ENCODE results near the gene C17orf75.

Gene C17orf75

GRCh38 chr17:32279891-32280716 lies 61.9 kb downstream of the C17orf75 start:
- H3K4me3 ChIP-seq (IDR thresholded peaks at IDR 0.05; ENCODE audit: insufficient read depth, low read depth, low read length), result no peak overlapping the region
- no peaks in the 10 kb centered on the region for H4K20me1 ChIP-seq (ENCODE audit: insufficient read depth)
- H3K27me3 ChIP-seq (ENCODE audit: insufficient read depth, low read depth), result no peaks in the 10 kb centered on the region; the same call in 1 of the 2 replicates
- H3K27ac ChIP-seq, result no peak overlapping the region
- no peaks in the 10 kb centered on the region for H3K4me1 ChIP-seq (ENCODE audit: low read depth, poor library complexity, severe bottlenecking)
- TF ChIP-seq, protein P1, sequence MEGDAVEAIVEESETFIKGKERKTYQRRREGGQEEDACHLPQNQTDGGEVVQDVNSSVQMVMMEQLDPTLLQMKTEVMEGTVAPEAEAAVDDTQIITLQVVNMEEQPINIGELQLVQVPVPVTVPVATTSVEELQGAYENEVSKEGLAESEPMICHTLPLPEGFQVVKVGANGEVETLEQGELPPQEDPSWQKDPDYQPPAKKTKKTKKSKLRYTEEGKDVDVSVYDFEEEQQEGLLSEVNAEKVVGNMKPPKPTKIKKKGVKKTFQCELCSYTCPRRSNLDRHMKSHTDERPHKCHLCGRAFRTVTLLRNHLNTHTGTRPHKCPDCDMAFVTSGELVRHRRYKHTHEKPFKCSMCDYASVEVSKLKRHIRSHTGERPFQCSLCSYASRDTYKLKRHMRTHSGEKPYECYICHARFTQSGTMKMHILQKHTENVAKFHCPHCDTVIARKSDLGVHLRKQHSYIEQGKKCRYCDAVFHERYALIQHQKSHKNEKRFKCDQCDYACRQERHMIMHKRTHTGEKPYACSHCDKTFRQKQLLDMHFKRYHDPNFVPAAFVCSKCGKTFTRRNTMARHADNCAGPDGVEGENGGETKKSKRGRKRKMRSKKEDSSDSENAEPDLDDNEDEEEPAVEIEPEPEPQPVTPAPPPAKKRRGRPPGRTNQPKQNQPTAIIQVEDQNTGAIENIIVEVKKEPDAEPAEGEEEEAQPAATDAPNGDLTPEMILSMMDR (conservative IDR thresholded peaks at IDR 0.05; ENCODE audit: low read depth, low read length), result no peak
- H3K9ac ChIP-seq, result no peak overlapping the region
- no peak overlapping the region for H2AFZ ChIP-seq (ENCODE audit: low read depth)
- no peaks in the 10 kb centered on the region for H3K79me2 ChIP-seq (ENCODE audit: insufficient read depth, low read depth)
- no peaks in the 10 kb centered on the region for H3K36me3 ChIP-seq (ENCODE audit: insufficient read depth)
- no peak overlapping the region for H3K4me2 ChIP-seq

DNA sequence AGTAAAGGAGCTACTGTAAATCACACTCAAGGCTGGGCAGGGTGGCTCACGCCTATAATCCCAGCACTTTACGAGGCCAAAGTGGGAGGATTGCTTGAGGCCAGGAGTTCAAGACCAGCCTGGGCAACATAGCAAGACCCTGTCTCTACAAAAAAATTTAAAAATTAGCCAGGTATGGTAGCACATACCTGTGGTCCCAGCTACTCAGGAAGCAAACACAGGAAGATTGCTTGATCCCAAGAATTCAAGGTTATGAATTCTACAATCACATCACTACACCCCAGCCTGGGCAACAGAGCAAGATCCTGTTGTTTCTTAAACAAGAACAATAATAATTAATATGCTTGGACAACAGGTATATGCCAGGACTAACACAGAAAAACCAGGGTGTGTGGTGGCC lies 63.2 kb downstream of the C17orf75 start:
- no peak overlapping the region for H2AFZ ChIP-seq (ENCODE audit: low read depth)
- no peaks in the 10 kb centered on the region for H3K36me3 ChIP-seq (ENCODE audit: insufficient read depth)
- no peak overlapping the region for H3K4me2 ChIP-seq
- no peaks in the 10 kb centered on the region for H3K27me3 ChIP-seq (ENCODE audit: insufficient read depth, low read depth)
- H4K20me1 ChIP-seq (ENCODE audit: insufficient read depth), result no peaks in the 10 kb centered on the region
- no peaks in the 10 kb centered on the region for H3K79me2 ChIP-seq (ENCODE audit: insufficient read depth, low read depth)
- no peak overlapping the region for H3K27ac ChIP-seq
- H3K9ac ChIP-seq, result no peak overlapping the region
- H3K4me3 ChIP-seq (IDR thresholded peaks at IDR 0.05; ENCODE audit: insufficient read depth, low read depth, low read length), result no peak overlapping the region
- TF ChIP-seq, protein P1 (conservative IDR thresholded peaks at IDR 0.05; ENCODE audit: low read depth, low read length), result no peak
- no peaks in the 10 kb centered on the region for H3K4me1 ChIP-seq (ENCODE audit: low read depth, poor library complexity, severe bottlenecking)

Data from KMS-11 (cell line).